Mesothelial cell of epicardium (in vitro differentiated cells): ENCODE data around the gene BNC1. TPM values are rescaled to one million over a fixed set of nuclear protein-coding genes. Genes with fewer than 3 reads are reported as not detected.
"Not testable (repeated sequence)": the region's sequence is repeated elsewhere in the genome, so short reads cannot be mapped to it uniquely, and the experiment has no call there.

ENCODE experiments used
- DNase-seq, 2 experiments: peaks; one replicate each; pipeline ENCODE4 v3.0.0; 2021; ENCODE audit warnings: low spot score in 2 of 2; ENCODE audit not compliant: unreplicated experiment in 2 of 2
- H3K27ac Mint-ChIP-seq: 2 replicates; pipeline ENCODE4 v1.8.0; 2021; ENCODE audit warnings: mixed read lengths
- H3K27me3 Mint-ChIP-seq: 2 replicates; pipeline ENCODE4 v1.8.0; 2021; ENCODE audit warnings: low read depth, mixed read lengths
- H3K36me3 Mint-ChIP-seq: 2 replicates; pipeline ENCODE4 v1.8.0; 2021; ENCODE audit warnings: mixed read lengths
- H3K4me1 Mint-ChIP-seq: 2 replicates; pipeline ENCODE4 v1.8.0; 2021; ENCODE audit warnings: mixed read lengths
- H3K4me3 Mint-ChIP-seq: 2 replicates; pipeline ENCODE4 v1.8.0; 2021; ENCODE audit warnings: mild to moderate bottlenecking, moderate library complexity, mixed read lengths
- H3K9me3 Mint-ChIP-seq: 2 replicates; pipeline ENCODE4 v1.8.0; 2021; ENCODE audit warnings: mixed read lengths
- total RNA-seq: library from RNA; stranded (reverse); gene quantifications from 3 replicates; pipeline ENCODE4 v1.2.1, GENCODE V29; 2021
- TF ChIP-seq, protein P1 (sequence below): fragments of 200-600 bp; sonication (generic); IDR thresholded peaks from one replicate; pipeline ENCODE4 v1.5.0; 2021; ENCODE audit warnings: antibody characterized with exemption; ENCODE audit not compliant: unreplicated experiment

BNC1 gene
- total RNA-seq, 1 donor from 2014 or later, result 50.9 TPM

DNA sequence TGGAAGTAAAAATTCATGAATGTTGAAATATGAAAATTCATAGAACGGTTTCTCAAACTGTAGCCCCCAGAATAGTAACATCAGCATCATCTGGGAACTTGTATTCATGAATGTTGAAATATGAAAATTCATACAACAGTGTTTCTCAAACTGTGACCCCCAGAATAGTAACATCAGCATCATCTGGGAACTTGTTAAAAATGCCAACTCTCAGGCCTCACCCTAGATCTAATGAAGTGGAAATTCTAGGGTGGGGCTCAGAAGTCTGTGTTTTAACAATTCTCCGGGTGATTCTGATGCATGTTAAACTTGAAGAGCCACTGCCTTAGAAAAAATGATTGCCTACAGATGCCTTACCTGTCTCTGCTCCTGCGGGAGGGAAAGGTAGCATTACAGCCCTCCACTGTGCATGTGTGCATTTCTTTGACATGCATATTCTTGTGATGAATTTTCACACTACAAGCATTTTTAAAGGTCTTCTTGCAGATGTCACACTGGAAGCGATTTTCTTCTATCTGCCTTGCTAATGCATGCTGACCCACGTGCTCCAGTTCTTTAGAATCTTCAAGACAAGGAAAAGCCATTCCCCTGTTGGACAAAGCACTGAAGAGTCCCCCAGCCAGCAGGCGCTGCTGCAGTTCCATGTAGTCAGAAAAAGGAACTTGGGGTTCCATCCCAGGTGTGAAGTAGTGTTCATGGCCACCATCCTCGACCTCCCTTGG, 21.7 kb downstream of the BNC1 start:
- Mint-ChIP-seq H3K9me3 (no peaks in the 10 kb centered on the region), H3K4me1 (peaks cover 4% of the 10 kb centered on the region), H3K27ac (no peak overlapping the region), H3K27me3 (no peaks in the 10 kb centered on the region), H3K4me3 (no peak overlapping the region), H3K36me3 (peaks cover 37% of the 10 kb centered on the region)
- DNase-seq, result no peak
- TF ChIP-seq, protein P1, sequence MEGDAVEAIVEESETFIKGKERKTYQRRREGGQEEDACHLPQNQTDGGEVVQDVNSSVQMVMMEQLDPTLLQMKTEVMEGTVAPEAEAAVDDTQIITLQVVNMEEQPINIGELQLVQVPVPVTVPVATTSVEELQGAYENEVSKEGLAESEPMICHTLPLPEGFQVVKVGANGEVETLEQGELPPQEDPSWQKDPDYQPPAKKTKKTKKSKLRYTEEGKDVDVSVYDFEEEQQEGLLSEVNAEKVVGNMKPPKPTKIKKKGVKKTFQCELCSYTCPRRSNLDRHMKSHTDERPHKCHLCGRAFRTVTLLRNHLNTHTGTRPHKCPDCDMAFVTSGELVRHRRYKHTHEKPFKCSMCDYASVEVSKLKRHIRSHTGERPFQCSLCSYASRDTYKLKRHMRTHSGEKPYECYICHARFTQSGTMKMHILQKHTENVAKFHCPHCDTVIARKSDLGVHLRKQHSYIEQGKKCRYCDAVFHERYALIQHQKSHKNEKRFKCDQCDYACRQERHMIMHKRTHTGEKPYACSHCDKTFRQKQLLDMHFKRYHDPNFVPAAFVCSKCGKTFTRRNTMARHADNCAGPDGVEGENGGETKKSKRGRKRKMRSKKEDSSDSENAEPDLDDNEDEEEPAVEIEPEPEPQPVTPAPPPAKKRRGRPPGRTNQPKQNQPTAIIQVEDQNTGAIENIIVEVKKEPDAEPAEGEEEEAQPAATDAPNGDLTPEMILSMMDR, result no peak

DNA sequence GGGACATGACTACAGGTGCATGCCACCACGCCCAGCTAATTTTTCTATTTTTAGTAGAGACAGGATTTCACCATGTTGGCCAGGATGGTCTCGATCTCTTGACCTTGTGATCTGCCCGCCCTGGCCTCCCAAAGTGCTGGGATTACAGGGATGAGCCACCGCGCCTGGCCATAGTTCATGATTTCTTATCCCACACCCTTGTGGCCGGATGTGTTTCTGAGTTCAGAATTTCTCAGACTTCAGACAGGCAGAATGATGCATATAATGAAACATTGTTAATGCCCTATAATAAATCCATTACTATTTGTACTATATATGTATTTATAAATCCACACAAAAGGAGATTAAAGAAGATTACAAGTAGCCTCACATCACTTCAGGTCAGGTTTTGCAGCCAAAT, 22.3 kb downstream of the BNC1 start:
- not testable (repeated sequence) for H3K27ac Mint-ChIP-seq, DNase-seq, H3K4me1 Mint-ChIP-seq, H3K4me3 Mint-ChIP-seq, H3K9me3 Mint-ChIP-seq, H3K27me3 Mint-ChIP-seq
- H3K36me3 Mint-ChIP-seq, result peaks cover 37% of the 10 kb centered on the region

DNA sequence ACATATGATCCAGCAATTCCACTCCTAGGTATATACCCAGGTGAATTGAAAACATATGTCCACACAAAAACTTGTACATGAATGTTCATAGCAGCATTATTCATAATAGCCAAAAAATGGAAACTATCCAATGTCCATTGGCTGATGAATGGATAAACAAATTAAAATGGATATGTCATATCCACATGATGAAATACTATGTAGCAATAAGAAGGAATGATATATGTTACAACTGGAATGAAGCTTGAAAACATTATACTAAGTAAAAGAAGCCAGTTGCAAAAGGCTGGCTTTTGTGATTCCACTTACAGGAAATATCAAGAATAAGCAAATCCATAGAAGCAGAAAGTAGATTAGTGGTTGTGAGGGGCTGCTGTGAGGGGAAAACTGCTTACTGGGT, 33.7 kb downstream of the BNC1 start:
- no peak for DNase-seq
- Mint-ChIP-seq H3K27me3 (peaks cover 21% of the 10 kb centered on the region), H3K9me3 (peaks cover 6% of the 10 kb centered on the region), H3K4me1 (peaks cover 9% of the 10 kb centered on the region), H3K27ac (no peak overlapping the region), H3K4me3 (no peak overlapping the region), H3K36me3 (peaks cover 12% of the 10 kb centered on the region)
- TF ChIP-seq, protein P1, result no peak

DNA sequence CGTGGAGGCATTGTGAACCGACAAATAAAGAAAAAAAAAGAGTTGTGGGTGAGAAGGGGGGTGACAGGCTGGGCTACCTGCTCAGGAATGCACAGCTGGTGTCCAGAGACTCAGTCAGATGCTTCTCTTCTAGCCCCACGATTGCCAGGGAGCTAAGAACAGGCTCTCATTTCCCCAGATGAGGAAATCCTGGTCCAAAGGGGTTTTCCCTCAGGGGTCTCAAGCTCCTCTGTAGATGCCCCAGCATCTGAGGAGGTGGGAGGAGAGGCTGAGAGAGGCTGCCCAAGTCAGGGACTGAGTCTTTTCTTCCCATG, 35.5 kb downstream of the BNC1 start:
- TF ChIP-seq, protein P1, result no peak
- DNase-seq, result no peak
- Mint-ChIP-seq H3K4me3 (no peak overlapping the region), H3K36me3 (peaks cover 4% of the 10 kb centered on the region), H3K9me3 (peaks cover 19% of the 10 kb centered on the region), H3K27ac (peak overlapping the region; percentile 51), H3K27me3 (peaks cover 26% of the 10 kb centered on the region), H3K4me1 (peaks cover 9% of the 10 kb centered on the region)

DNA sequence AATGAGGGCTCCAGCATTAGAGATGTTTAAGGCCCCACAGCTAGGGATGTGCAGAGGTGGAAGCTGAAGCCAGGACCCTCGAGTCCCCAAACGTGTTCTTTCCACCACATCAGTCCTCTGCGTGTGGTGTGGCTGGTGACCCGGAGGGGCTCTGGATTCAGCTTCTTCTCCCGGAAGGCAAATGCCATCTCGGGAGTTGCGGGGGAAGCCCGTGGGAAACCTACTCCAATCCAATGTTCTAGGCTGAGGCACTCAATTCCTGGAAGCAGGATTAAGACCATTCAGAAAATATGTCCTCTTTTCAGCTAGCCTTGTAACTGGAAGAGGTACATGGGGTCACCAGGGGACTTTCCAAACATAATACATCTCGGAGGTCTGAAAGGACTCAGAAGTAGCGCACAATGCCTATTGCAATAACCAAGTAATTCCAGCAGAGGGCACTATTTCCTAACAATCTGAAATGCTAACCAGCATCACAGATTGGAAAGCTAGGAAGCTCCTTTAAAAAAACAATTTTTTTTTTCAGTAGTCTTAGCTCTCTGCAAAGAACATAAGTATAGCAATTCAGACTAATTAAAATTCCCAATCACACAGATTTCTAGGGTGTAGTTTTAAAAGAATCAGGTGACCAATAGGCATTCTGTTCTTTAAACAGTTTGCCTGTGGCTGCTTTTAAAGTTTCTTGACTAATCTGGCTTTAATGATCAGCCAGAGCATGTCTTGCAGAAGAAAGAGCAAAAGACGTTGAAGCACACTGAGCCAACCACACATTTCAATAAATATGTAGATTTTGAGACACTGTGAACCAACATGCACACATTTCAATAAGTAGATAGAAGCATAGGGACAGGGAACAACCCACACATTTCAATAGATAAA, 36.1 kb downstream of the BNC1 start:
- Mint-ChIP-seq H3K27me3 (peaks cover 26% of the 10 kb centered on the region), H3K4me3 (no peak overlapping the region), H3K4me1 (peaks cover 9% of the 10 kb centered on the region), H3K36me3 (peaks cover 4% of the 10 kb centered on the region), H3K27ac (peak overlapping the region; percentile 51), H3K9me3 (peaks cover 22% of the 10 kb centered on the region)
- TF ChIP-seq, protein P1, result peak; percentile 98
- peak in 1 of 2 experiments; percentile 42 for DNase-seq

DNA sequence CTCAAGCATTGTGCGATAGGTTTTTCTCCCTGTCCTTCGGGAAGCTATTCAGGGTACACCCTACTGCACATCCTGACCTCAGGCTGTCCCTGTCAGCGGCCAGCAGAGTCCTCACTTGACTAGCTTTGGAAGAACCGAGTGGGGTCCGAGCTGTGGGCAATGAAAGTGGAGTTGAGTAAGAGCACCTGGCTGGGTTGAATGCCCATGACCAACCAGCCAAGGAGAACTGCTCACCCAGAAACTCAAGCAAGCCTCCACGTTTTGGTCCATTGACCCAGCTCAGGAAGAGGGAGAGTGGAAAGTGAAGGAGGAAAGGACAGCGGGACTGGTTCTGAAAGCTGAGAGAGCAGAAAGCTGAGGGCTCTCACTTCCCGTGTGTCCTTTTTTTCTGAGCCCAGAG, 40.8 kb downstream of the BNC1 start:
- Mint-ChIP-seq H3K4me3 (no peak overlapping the region), H3K36me3 (peaks cover 11% of the 10 kb centered on the region), H3K9me3 (peaks cover 53% of the 10 kb centered on the region), H3K4me1 (peaks cover 2% of the 10 kb centered on the region), H3K27me3 (peaks cover 26% of the 10 kb centered on the region), H3K27ac (no peak overlapping the region)
- DNase-seq, result no peak
- TF ChIP-seq, protein P1, result no peak
